Astrocyte (in vitro differentiated cells and primary cell): ENCODE measurements around the gene CEP128.

Experiments used
- CTCF ChIP-seq: IDR thresholded peaks from 2 replicates; pipeline ENCODE4 v1.5.1; 2011; ENCODE audit warnings: low read depth, mild to moderate bottlenecking, inconsistent platforms, low read length, moderate library complexity; ENCODE audit not compliant: insufficient read depth
- EZH2 ChIP-seq: IDR thresholded peaks from 2 replicates; pipeline ENCODE4 v1.6.1; 2012; ENCODE audit warnings: mild to moderate bottlenecking, low read length, inconsistent platforms; ENCODE audit not compliant: insufficient read depth

DNA sequence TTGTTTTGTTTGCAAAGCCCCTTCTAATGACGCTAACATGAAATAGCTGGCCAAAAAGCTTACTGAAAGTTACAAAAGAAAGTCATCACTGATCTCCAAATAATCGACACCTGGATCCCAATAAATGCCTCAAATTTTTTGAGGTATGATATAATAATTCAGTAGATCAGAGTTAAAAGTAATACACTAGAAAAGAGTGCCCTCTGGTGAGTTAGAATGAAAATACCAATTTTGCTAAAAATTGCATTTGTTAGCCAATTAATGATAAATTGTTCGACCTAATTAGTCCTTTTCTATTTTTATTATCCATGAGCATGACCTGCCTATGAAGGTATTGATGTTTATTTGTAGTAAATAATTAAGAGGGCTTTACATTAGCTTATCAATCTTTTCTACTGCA, 78.6 kb downstream of the CEP128 start:
- TF ChIP-seq EZH2 (no peak), CTCF (peak; percentile 17)
